SU-DHL-6 (cell line): ENCODE results near the gene ZNF678.

Experiments
- CTCF ChIP-seq: fragments of 200-600 bp; sonication (generic); IDR thresholded peaks from one replicate; pipeline ENCODE4 v1.5.1; 2017; ENCODE audit warnings: antibody characterized with exemption, mild to moderate bottlenecking, low read length, moderate library complexity; ENCODE audit not compliant: insufficient read depth, poor library complexity, severe bottlenecking
- EZH2phosphoT487 ChIP-seq: fragments of 200-600 bp; sonication (generic), shearing (Covaris generic); conservative IDR thresholded peaks from 2 replicates; pipeline ENCODE4 v1.6.1; 2018; ENCODE audit warnings: mild to moderate bottlenecking, antibody characterized with exemption, low read length, moderate library complexity, mixed read lengths

- TF ChIP-seq CTCF (no peak), EZH2phosphoT487 (no peak)
Measured at GRCh38 chr1:227546598-227547309, 16.6 kb upstream of the ZNF678 start.
